LHCN-M2 (cell line): Measurements from ENCODE around the gene ANKRD2. TPM values are rescaled to one million over a fixed set of nuclear protein-coding genes. Genes with fewer than 3 reads are reported as not detected.
A peak's percentile ranks its signal among the peaks of the same experiment; 100 is the strongest.
"Not testable (repeated sequence)": the region's sequence is repeated elsewhere in the genome, so short reads cannot be mapped to it uniquely, and the experiment has no call there.

Experiments
- DNase-seq: peaks from one replicate; pipeline ENCODE4 v3.0.0-alpha.2; 2012; ENCODE audit warnings: low read depth
- total RNA-seq: library from RNA; depleted of rRNA; stranded (reverse); fragments of >200 nt; gene quantifications from 2 replicates; pipeline ENCODE4 v1.2.3, GENCODE V29; 2014

The ANKRD2 gene
- total RNA-seq, 1 experiment from 2014 or later, result 0.11 TPM

DNA sequence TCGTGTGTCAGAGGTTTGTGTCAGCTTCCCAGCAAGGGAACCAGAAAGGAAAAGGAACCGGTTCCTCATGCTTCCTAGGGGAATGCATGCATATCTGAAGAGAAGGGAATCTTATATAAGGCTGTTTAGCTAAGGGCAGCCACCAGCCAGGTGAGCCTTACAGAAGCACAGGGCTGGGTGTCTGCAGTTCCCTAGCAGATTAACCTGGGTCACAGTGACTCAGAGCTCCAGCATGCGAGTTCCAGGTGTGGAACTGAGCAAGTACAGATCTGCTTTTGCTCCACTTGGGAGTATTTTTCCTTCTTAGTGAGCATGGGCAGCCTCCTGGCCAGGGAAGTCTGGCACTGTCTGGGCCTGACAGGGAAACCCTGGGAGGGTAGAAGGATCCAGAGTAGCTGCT, 957 bp upstream of the ANKRD2 start:
- no peak for DNase-seq

DNA sequence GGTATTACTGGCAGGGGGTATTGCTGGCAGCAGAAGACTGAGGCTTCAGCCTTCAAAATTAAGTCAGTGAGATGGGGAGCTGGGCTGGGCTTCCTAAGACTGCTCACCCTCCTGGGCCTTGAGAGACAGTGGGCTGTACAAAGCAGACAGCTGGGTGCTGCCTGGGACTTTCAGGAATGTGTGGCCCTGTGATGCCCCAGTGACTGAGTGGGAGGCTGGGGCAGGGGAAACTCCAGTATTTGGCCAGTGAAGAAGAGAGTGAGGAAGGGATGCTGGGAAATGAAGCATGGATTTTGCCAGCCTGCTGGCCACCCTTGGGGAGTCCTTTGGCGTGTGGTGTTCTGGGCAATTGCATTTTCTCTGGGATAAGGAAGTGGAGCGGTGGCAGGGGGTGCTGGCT, 442 bp downstream of the ANKRD2 start:
- peak; percentile 26 for DNase-seq

DNA sequence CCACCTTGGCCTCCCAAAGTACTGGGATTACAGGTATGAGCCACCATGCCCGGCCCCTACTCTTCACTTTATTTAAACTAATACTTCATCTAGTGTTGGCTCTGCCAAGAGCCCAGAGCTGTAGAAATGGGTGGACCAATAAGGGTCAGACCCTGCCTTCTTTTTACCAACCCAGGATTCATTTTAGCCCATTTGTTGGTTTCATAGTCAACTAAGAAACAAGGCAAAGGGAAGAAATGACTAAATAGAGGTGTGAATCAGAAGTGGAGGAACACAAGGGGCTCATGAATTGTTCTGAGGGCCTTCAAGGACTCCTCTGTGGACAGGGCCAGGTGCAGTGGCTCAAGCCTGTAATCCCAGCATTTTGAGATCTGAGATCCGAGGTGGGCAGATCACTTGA, 1.1 kb downstream of the ANKRD2 start:
- DNase-seq, result no peak

DNA sequence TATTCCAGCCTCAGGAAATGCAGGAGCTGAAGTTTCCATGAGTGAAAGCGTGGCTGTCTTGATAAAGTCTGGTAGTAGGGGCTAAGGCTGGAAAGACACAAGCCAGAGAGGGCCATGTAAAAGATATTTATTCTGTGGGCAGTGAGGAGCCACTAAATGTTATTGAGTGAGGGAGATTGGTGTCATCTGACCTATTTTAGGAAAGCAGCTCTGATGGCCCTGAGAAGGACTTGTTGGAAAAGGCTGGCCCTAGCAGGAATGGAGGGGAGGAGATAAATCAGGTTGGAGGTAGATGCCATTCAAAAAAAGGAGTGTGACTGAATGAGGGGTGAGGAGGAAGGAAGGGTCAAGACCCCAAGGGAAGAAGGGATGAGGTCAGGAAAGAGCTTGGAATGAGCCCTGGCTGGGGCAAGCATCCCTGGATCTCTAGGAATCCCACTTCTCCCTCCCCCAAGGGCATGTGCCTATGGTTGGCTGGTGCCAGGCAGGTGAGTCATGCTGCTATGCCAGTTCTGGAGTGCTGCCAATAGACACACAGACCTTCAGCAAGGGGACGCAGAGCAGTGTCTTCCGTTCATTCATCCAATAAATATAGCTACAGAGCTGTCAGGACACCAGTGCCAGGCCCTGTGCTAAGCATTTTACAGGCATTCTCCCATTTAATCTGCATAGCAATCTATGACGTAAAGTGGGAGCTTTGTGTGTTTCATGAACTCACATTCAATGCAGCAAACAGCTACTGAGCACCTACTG, 2.0 kb downstream of the ANKRD2 start:
- DNase-seq, result peak; percentile 97

- DNase-seq, result no peak
Observed at GRCh38 chr10:97575127-97575668, 2.6 kb downstream of the ANKRD2 start.

GRCh38 chr10:97576487-97576886, 3.9 kb downstream of the ANKRD2 start:
- DNase-seq, result not testable (repeated sequence)

DNA sequence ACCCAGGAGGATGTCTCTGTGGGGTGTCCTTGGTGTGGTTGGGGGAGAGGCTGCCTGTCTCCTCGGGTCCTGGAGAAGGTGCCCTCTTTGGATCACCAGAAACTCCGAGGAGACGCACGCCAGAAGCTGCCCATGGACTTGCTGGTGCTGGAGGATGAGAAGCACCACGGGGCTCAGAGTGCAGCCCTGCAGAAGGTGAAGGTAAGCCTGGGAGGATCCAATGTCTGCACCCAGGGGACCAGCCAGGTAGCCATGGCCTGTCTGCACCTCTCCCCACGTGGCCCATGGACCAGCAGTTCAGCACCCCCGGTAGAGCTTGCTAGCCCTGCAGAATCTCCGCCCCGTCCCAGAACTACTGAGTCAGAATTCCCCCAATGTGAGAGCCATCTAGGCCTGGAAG, 5.1 kb downstream of the ANKRD2 start:
- no peak for DNase-seq

- no peak for DNase-seq
Observed at GRCh38 chr10:97578171-97578844, 5.7 kb downstream of the ANKRD2 start.

- no peak for DNase-seq
Observed at GRCh38 chr10:97580421-97581367, 8.1 kb downstream of the ANKRD2 start.

GRCh38 chr10:97582169-97582568, 9.6 kb downstream of the ANKRD2 start:
- DNase-seq, result no peak

GRCh38 chr10:97583476-97583875, 10.9 kb downstream of the ANKRD2 start:
- DNase-seq, result no peak

GRCh38 chr10:97584060-97584797, 11.7 kb downstream of the ANKRD2 start, which contains the start of gene HOGA1:
HOGA1 (plus strand) TSS chr10:97584389; CDS start chr10:97584704, 315 bp downstream.
- DNase-seq, result peak; percentile 80

- DNase-seq, result no peak
Observed at GRCh38 chr10:97584798-97585438, 12.3 kb downstream of the ANKRD2 start.

DNA sequence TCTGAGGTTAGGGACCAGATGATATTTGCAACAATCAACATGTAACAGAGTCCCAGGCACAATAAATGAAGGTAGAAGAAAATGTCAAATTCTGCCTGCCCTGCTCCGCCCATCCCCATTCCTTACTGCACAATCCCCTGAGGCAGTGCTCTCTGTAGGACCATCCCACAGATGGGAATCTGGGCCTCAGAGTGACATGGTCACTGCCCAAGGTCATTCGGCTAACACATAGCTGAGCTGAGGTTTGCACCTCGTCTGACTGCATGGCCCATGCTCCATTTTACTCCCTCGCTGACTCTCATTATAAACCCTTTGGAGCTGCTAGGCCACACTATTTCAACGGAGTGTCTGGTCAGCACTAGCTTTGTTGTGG, 12.8 kb downstream of the ANKRD2 start:
- no peak for DNase-seq

DNA sequence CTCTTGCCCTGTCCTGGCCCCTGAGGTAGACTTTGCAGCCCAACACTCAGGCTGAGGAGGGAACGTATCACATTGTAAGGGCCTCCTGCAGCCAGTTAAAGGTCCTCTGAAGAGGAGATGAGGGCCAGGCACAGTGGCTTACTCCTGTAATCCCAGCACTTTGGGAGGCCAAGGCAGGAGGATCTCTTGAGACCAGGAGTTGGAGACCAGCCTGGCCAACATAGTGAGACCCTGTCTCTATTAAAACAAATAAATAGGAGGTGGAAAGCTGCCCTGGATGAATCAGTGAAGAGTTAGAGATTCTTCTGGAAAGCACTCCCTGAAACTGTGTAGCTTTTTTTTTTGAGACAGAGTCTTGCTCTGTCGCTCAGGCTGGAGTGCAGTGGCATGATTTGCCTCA, 14.6 kb downstream of the ANKRD2 start:
- DNase-seq, result no peak

GRCh38 chr10:97589479-97589878, 16.9 kb downstream of the ANKRD2 start, which contains the start of gene C10orf62:
C10orf62 (plus strand) TSS chr10:97589721; CDS start chr10:97589898, 177 bp downstream.
- DNase-seq, result no peak

DNA sequence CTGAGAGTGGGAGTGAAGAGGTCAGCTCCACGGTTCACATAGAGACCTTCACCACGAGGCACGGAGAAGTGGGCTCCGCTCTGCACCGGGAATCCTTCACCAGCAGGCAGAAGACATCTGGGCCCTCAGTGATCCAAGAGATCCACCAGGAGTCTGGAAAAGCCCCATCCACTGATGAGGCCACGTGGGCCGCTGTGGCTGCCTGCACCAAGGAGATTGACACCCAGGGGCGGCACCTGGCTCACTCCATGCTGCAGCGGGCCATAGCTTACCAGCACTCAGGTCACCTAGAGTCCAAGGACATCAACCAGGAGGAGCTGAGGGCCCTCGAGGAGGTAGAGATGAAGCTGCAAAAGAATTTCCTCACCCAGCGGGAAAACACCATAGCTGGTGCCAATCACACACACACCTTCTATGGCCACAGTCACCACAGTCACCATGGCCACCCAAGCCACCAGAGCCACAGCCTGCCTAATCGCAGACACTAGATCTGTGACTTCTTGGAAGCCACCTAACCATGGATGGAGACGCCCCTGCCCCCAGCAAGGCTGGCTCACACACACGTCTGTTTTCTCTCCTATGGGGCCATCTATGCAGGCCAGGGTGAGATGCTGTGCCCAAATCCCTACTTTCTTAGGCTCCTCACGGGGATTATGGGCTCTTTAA, 17.6 kb downstream of the ANKRD2 start:
- no peak for DNase-seq

DNA sequence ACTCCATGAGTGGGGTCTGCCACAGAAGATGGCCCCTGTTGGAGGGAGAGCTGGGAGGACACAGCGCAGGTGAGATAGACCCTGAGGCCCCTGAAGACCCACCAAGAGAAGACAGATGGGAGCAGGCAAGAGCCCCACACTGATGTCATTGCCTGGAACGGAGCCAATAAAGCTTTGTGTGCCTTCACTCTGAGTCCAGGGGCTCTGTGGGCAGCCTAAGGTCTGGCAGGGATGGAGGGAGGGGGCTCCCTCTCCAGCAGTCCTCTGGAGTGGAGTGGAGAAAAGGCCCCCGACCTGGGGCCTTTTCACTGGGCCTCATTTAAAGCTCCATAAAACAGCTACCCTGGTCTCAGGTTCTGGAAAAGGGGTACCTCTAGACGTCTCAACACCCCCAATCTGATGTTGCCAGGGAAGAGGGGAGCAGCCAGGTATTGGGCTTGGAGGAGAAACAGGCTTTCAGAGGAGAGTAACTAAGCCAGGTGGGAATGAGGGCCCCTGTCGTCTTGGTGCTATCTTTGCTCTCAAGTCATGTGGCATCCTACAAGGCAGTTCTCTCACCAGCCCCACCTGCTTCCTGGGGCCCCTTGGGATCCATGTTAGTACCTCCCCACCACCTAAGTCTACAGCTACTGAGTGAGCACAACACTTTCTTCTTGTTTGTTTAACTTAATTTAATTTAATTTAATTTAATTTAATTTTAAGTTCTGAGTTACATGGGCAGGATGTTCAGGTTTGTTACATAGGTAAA, 18.3 kb downstream of the ANKRD2 start:
- DNase-seq, result no peak

- no peak for DNase-seq
Observed at GRCh38 chr10:97593421-97593820, 20.8 kb downstream of the ANKRD2 start.
